Progenitor cell of endocrine pancreas (in vitro differentiated cells): Measurements from ENCODE around the gene PLPP2. TPM values are rescaled to one million over a fixed set of nuclear protein-coding genes. Genes with fewer than 3 reads are reported as not detected.

Experiments
- DNase-seq: peaks from one replicate; pipeline ENCODE4 v3.0.0; 2021; ENCODE audit warnings: low spot score; ENCODE audit not compliant: unreplicated experiment
- H3K27ac Mint-ChIP-seq: 2 replicates; pipeline ENCODE4 v1.8.0; 2021; ENCODE audit warnings: mild to moderate bottlenecking, moderate library complexity, mixed read lengths
- H3K27me3 Mint-ChIP-seq: 2 replicates; pipeline ENCODE4 v1.8.0; 2021; ENCODE audit warnings: mixed read lengths
- H3K36me3 Mint-ChIP-seq: 2 replicates; pipeline ENCODE4 v1.8.0; 2022; ENCODE audit warnings: mixed read lengths; ENCODE audit not compliant: insufficient read depth
- H3K4me1 Mint-ChIP-seq: 2 replicates; pipeline ENCODE4 v1.8.0; 2021; ENCODE audit warnings: low read depth, mixed read lengths
- H3K4me3 Mint-ChIP-seq: 2 replicates; pipeline ENCODE4 v1.8.0; 2021; ENCODE audit warnings: low read depth, mild to moderate bottlenecking, moderate library complexity, mixed read lengths
- H3K9me3 Mint-ChIP-seq: 2 replicates; pipeline ENCODE4 v1.8.0; 2021; ENCODE audit warnings: low read depth, mixed read lengths
- total RNA-seq: library from RNA; stranded (reverse); gene quantifications from 2 replicates; pipeline ENCODE4 v1.2.1, GENCODE V29; 2021
- TF ChIP-seq, protein P1 (sequence below): fragments of 200-600 bp; sonication (generic); IDR thresholded peaks from one replicate; pipeline ENCODE4 v1.5.0; 2021; ENCODE audit warnings: antibody characterized with exemption, mild to moderate bottlenecking; ENCODE audit not compliant: unreplicated experiment

PLPP2 gene
- total RNA-seq, 1 donor from 2014 or later: 46.3 TPM

DNA sequence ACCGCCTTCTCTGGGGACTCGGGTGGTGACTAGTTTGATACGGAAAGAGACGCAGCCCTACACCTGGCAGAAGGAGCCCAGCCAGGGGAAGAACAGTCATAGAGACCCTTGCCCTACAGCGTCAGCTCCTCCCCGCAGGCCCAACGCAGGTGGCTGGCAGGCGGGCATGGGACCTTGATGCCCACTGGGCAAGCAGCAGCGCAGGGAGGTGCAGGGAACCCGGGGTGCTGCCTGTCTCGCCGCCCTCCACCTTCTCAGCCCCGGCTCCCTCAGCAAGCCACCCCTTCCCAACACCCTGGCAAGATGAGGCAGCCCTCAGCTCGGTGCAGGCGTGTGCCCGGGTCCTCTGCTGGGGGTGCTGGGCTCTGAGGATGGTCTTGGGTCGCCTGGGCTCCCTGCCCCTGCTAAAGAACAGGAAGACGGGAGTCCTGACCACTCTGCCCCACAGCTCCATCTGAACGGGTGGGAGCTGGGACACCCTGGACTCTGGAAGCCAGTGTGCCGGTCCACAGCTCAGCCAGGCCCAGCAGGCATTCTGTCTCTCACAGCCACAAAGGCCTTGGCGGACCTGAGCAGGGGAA is 44.4 kb upstream of the PLPP2 start:
- TF ChIP-seq, protein P1, sequence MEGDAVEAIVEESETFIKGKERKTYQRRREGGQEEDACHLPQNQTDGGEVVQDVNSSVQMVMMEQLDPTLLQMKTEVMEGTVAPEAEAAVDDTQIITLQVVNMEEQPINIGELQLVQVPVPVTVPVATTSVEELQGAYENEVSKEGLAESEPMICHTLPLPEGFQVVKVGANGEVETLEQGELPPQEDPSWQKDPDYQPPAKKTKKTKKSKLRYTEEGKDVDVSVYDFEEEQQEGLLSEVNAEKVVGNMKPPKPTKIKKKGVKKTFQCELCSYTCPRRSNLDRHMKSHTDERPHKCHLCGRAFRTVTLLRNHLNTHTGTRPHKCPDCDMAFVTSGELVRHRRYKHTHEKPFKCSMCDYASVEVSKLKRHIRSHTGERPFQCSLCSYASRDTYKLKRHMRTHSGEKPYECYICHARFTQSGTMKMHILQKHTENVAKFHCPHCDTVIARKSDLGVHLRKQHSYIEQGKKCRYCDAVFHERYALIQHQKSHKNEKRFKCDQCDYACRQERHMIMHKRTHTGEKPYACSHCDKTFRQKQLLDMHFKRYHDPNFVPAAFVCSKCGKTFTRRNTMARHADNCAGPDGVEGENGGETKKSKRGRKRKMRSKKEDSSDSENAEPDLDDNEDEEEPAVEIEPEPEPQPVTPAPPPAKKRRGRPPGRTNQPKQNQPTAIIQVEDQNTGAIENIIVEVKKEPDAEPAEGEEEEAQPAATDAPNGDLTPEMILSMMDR: no peak
- Mint-ChIP-seq H3K36me3 (peaks cover 29% of the 10 kb centered on the region), H3K4me3 (no peak overlapping the region), H3K4me1 (peaks cover 11% of the 10 kb centered on the region), H3K9me3 (no peaks in the 10 kb centered on the region), H3K27me3 (no peaks in the 10 kb centered on the region), H3K27ac (peak overlapping the region; percentile 49)
- no peak for DNase-seq

DNA sequence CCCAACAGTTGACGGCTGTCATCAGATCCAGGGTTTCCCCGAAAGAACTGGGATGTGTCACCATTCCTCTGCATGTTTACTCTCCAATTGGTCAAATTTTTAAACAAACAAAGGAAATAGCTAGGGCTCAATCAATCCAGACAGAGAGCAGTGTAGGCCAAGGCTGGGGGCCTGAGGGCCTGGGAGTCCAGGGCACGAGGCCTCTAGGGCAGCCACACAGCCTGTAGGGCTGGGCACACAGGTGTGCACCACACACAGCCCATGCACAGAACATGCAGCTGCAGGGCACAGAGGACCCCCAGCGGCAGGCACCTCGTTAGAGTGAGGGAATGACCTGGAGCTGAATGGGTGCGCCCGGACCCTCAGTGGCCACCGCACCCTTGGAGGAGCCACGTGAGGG is 43.9 kb upstream of the PLPP2 start:
- TF ChIP-seq, protein P1: no peak
- DNase-seq: no peak
- H3K9me3 Mint-ChIP-seq: no peaks in the 10 kb centered on the region
- peaks cover 30% of the 10 kb centered on the region for H3K36me3 Mint-ChIP-seq
- H3K4me3 Mint-ChIP-seq: no peak overlapping the region
- no peaks in the 10 kb centered on the region for H3K27me3 Mint-ChIP-seq
- H3K4me1 Mint-ChIP-seq: peaks cover 8% of the 10 kb centered on the region
- H3K27ac Mint-ChIP-seq: peak overlapping the region; percentile 49

DNA sequence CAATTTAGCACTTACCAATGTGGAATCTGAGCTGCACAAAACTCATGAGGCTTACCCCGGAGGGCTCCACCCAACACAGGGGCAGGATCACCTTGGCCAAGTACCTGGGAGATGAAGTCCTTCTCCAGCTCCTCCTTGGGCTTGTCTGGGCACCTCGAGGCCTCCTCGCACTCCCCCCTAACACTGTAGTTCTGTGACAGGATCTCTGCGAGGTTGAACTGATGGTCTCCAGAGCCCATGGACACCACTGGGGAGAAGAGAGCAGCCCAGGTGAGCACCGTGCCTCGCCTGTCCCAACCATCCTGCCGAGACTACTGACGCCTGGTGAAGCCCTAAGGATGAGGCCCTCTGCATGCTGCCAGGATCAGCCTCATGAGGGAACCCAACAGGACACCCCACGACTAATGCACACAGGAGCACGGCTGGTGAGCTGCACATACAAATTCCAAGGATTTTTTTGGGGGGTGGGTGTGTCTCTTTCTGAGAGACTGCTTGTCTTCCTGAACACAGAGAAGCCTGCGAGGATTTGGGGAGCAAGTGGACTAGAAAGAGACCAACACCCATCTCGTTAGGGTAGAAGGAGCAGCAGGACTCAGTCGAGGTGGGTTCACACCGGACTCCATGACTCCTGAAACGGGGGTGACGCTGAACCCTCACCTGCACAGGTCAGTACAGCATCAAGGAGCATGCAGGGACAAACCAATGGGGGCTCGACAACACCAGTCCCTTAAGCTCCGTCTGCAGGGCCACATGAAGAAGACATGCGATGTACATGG is 43.3 kb upstream of the PLPP2 start:
- no peaks in the 10 kb centered on the region for H3K9me3 Mint-ChIP-seq
- peaks cover 8% of the 10 kb centered on the region for H3K4me1 Mint-ChIP-seq
- peaks cover 29% of the 10 kb centered on the region for H3K36me3 Mint-ChIP-seq
- DNase-seq: no peak
- H3K4me3 Mint-ChIP-seq: no peak overlapping the region
- H3K27ac Mint-ChIP-seq: peak overlapping the region; percentile 71
- no peaks in the 10 kb centered on the region for H3K27me3 Mint-ChIP-seq
- TF ChIP-seq, protein P1: no peak

DNA sequence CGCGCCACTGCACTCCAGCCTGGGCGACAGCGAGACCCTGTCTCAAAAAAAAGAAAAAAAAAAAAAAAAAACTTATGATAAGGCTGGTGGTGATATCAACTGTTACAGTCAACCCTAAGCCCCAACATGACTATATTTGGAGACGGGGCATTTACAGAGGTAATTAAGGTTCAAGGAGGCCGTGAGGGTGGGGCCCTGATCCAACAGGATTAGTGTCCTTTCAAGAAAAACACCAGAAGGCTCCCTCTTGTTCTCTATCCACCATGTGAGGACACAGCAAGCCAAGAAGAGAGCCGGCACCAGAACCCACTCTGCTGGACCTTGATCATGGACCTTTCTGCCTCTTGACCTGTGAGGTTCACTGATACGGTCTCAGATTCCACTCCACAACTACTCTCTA is 39.3 kb upstream of the PLPP2 start:
- Mint-ChIP-seq H3K9me3 (peaks cover 3% of the 10 kb centered on the region), H3K27me3 (no peaks in the 10 kb centered on the region), H3K4me1 (peaks cover 6% of the 10 kb centered on the region), H3K36me3 (peaks cover 44% of the 10 kb centered on the region), H3K4me3 (no peak overlapping the region), H3K27ac (no peak overlapping the region)
- no peak for DNase-seq
- TF ChIP-seq, protein P1: no peak

DNA sequence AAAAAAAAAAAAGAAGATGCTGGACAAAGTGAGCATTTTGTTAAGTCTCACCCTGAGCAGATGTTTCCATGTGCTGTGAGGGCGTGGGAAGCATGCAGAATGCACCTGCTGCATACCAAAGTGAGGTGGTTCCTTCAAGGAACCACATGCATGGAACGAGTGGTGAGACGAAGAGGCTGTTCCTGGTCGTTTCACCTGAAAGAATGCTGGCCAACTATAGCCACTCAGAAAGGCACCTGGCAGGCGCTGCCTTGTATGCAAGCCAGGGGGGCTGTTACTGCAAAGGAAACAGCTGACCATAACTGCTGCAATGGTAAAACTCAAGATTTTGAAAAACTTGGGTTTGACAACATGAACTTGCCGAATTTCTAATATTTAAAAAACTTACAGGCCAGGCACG is 38.7 kb upstream of the PLPP2 start:
- TF ChIP-seq, protein P1: no peak
- no peak overlapping the region for H3K4me3 Mint-ChIP-seq
- no peak overlapping the region for H3K27ac Mint-ChIP-seq
- no peak for DNase-seq
- peaks cover 3% of the 10 kb centered on the region for H3K9me3 Mint-ChIP-seq
- H3K36me3 Mint-ChIP-seq: peaks cover 44% of the 10 kb centered on the region
- no peaks in the 10 kb centered on the region for H3K27me3 Mint-ChIP-seq
- H3K4me1 Mint-ChIP-seq: peaks cover 3% of the 10 kb centered on the region
